HepG2 (cell line): ENCODE data around the gene TWNK. TPM values are rescaled to one million over a fixed set of nuclear protein-coding genes. Genes with fewer than 3 reads are reported as not detected.

Experiments used
- ARID4A ChIP-seq: sonication (generic); formaldehyde crosslinking; IDR thresholded peaks from 2 replicates; pipeline ENCODE4 v1.5.0; 2020; ENCODE audit warnings: mild to moderate bottlenecking, missing genetic modification reagents, borderline replicate concordance
- FOXA1 ChIP-seq, 2 experiments: fragments of 450-650 bp in 1 of 2; sonication (generic) in 1 of 2; formaldehyde crosslinking in 1 of 2; IDR thresholded peaks; 2 replicates each; pipeline versions ENCODE4 v1.4.0 to v1.6.1; 2016 to 2020; ENCODE audit warnings: missing genetic modification reagents in 1 of 2
- HHEX ChIP-seq: IDR thresholded peaks from 2 replicates; pipeline ENCODE4 v1.6.1; 2016; ENCODE audit warnings: control low read depth
- HNF1B ChIP-seq: sonication (generic); formaldehyde crosslinking; IDR thresholded peaks from 2 replicates; pipeline ENCODE4 v1.5.1; 2020; ENCODE audit warnings: mild to moderate bottlenecking, moderate library complexity, missing genetic modification reagents
- HOMEZ ChIP-seq: IDR thresholded peaks from 2 replicates; pipeline ENCODE4 v1.6.1; 2016; ENCODE audit warnings: low read depth
- MED1 ChIP-seq: sonication (generic); formaldehyde crosslinking; IDR thresholded peaks from 2 replicates; pipeline ENCODE4 v1.4.0; 2020; ENCODE audit warnings: missing genetic modification reagents
- MXD4 ChIP-seq: IDR thresholded peaks from 2 replicates; pipeline ENCODE4 v1.6.1; 2016; ENCODE audit warnings: mild to moderate bottlenecking, missing biosample characterization, missing genetic modification reagents
- PAWR ChIP-seq: sonication (generic); formaldehyde crosslinking; IDR thresholded peaks from 2 replicates; pipeline ENCODE4 v1.4.0; 2020; ENCODE audit warnings: missing genetic modification reagents, mild to moderate bottlenecking, borderline replicate concordance
- RXRA ChIP-seq: sonication (generic); formaldehyde crosslinking; IDR thresholded peaks from 2 replicates; pipeline ENCODE4 v1.5.1; 2020; ENCODE audit warnings: missing genetic modification reagents
- SCMH1 ChIP-seq: sonication (generic); formaldehyde crosslinking; IDR thresholded peaks from 2 replicates; pipeline ENCODE4 v1.9.0; 2021; ENCODE audit warnings: missing genetic modification reagents, mild to moderate bottlenecking, borderline replicate concordance
- STAT6 ChIP-seq: sonication (generic); formaldehyde crosslinking; IDR thresholded peaks from 2 replicates; pipeline ENCODE4 v1.4.0; 2020; ENCODE audit warnings: missing genetic modification reagents, mild to moderate bottlenecking, borderline replicate concordance
- TBX2 ChIP-seq: sonication (generic); formaldehyde crosslinking; IDR thresholded peaks from 2 replicates; pipeline ENCODE4 v1.5.0; 2020; ENCODE audit warnings: missing genetic modification reagents, mild to moderate bottlenecking, borderline replicate concordance
- ZGPAT ChIP-seq: IDR thresholded peaks from 2 replicates; pipeline ENCODE4 v1.6.1; 2016; ENCODE audit warnings: mild to moderate bottlenecking
- ZNF331 ChIP-seq: sonication (generic); formaldehyde crosslinking; IDR thresholded peaks from 2 replicates; pipeline ENCODE4 v1.4.0; 2020; ENCODE audit warnings: missing genetic modification reagents
- ZNF747 ChIP-seq: sonication (generic); formaldehyde crosslinking; IDR thresholded peaks from 2 replicates; pipeline ENCODE4 v1.8.1; 2023; ENCODE audit warnings: missing genetic modification reagents, mild to moderate bottlenecking, borderline replicate concordance
- ZNF781 ChIP-seq: sonication (generic); formaldehyde crosslinking; IDR thresholded peaks from 2 replicates; pipeline ENCODE4 v1.5.1; 2020; ENCODE audit warnings: borderline replicate concordance, mild to moderate bottlenecking, missing genetic modification reagents; ENCODE audit errors: not compliant biosample characterization
- polyA plus RNA-seq, 8 experiments: library from polyadenylated mRNA; depleted of rRNA in 3 of 8; stranded (reverse) in 7 of 8; unstranded in 1 of 8; fragments of >200 nt; fragmentation: Illumina TruSeq in 4 of 8; extraction: Trizol in 4 of 8; gene quantifications; 2 replicates each; pipeline versions ENCODE4 v1.2.1 to v1.2.3, GENCODE V29; 2011 to 2016; ENCODE audit warnings: low read depth in 4 of 8, missing spikeins in 1 of 8, mixed read lengths in 1 of 8; ENCODE audit not compliant: insufficient read depth in 1 of 8
- total RNA-seq, 5 experiments: library from RNA; depleted of rRNA; stranded (reverse); fragments of >200 nt; fragmentation: Illumina TruSeq; extraction: Trizol; gene quantifications; 2 replicates each; pipeline ENCODE4 v1.2.3, GENCODE V29; 2016; ENCODE audit warnings: low read depth in 1 of 5

The TWNK gene
- total and polyA plus RNA-seq, 2 of the 13 experiments (the other 11 are each of a cell fraction or from before 2014, with no cell fraction given) = 10.7 to 16.5 TPM

- peak; percentile 30; the same call in 1 of the 2 replicates for TF ChIP-seq ZGPAT (CRISPR knock-in tag)
- TF ChIP-seq ZNF747 (CRISPR knock-in tag) = no peak
- peak; percentile 37 for TF ChIP-seq MXD4
- TF ChIP-seq MED1 (CRISPR knock-in tag) = peak; percentile 68; the same call in 1 of the 2 replicates
- TF ChIP-seq HHEX (CRISPR knock-in tag) = no peak
- peak; percentile 31; the same call in 1 of the 2 replicates for TF ChIP-seq HNF1B
- TF ChIP-seq RXRA = peak; percentile 79
- peak; percentile 73 for TF ChIP-seq ARID4A (CRISPR knock-in tag)
- no peak for TF ChIP-seq STAT6 (CRISPR knock-in tag)
- TF ChIP-seq HOMEZ = no peak
- no peak for TF ChIP-seq SCMH1
- peak; percentile 9; the same call in 1 of the 2 replicates for TF ChIP-seq ZNF331 (CRISPR knock-in tag)
- peak; percentile 40; the same call in 1 of the 2 replicates for TF ChIP-seq TBX2 (CRISPR knock-in tag)
- no peak for TF ChIP-seq FOXA1 (IDR thresholded peaks at IDR 0.05)
- TF ChIP-seq FOXA1 (CRISPR knock-in tag; IDR thresholded peaks at IDR 0.05) = peak; percentile 32; the same call in 1 of the 2 replicates
- peak; percentile 41 for TF ChIP-seq ZNF781
- TF ChIP-seq PAWR (CRISPR knock-in tag) = no peak
Observed at GRCh38 chr10:100997360-100998182, 10.2 kb downstream of the TWNK start (continued).
